BJ (cell line): ENCODE data around the gene SIVA1. TPM values are rescaled to one million over a fixed set of nuclear protein-coding genes. Genes with fewer than 3 reads are reported as not detected.

Experiments
- CTCF ChIA-PET: fragments of 350-600 bp; formaldehyde crosslinking; extraction: SDS; loops from one replicate; lab custom pipeline; 2021; ENCODE audit warnings: antibody characterized with exemption, inconsistent platforms; lab: Yijun Ruan, JAX
- POLR2A ChIA-PET: fragments of 300-600 bp; sonication (Branson Sonifier 250); formaldehyde crosslinking; extraction: SDS; loops from one replicate; lab custom pipeline; 2021; ENCODE audit warnings: antibody characterized with exemption; lab: Charles Lee
- DNase-seq: peaks from one replicate; pipeline ENCODE4 v3.0.0-alpha.2; 2011; ENCODE audit warnings: low read depth
- H3K27me3 ChIP-seq: 2 replicates; pipeline ENCODE4 v1.6.0; 2011; ENCODE audit warnings: low read length; ENCODE audit not compliant: control insufficient read depth, insufficient read depth
- H3K36me3 ChIP-seq: 2 replicates; pipeline ENCODE4 v1.5.1; 2011; ENCODE audit warnings: low read length; ENCODE audit not compliant: control insufficient read depth, insufficient read depth
- H3K4me3 ChIP-seq: 2 replicates; pipeline ENCODE4 v1.5.1; 2011; ENCODE audit warnings: low read depth, mild to moderate bottlenecking, control low read depth, low read length
- polyA plus RNA-seq: library from polyadenylated mRNA; depleted of rRNA; stranded (reverse); fragments of >200 nt; gene quantifications from 2 replicates; pipeline ENCODE4 v1.2.3, GENCODE V29; 2011
- TF ChIP-seq, protein P1 (sequence below): IDR thresholded peaks from 2 replicates; pipeline ENCODE4 v1.5.1; 2011; ENCODE audit warnings: low read depth, mild to moderate bottlenecking, control low read depth, inconsistent platforms, low read length, moderate library complexity; ENCODE audit not compliant: insufficient read depth

SIVA1 gene
- polyA plus RNA-seq, 1 experiment: 116 TPM

DNA sequence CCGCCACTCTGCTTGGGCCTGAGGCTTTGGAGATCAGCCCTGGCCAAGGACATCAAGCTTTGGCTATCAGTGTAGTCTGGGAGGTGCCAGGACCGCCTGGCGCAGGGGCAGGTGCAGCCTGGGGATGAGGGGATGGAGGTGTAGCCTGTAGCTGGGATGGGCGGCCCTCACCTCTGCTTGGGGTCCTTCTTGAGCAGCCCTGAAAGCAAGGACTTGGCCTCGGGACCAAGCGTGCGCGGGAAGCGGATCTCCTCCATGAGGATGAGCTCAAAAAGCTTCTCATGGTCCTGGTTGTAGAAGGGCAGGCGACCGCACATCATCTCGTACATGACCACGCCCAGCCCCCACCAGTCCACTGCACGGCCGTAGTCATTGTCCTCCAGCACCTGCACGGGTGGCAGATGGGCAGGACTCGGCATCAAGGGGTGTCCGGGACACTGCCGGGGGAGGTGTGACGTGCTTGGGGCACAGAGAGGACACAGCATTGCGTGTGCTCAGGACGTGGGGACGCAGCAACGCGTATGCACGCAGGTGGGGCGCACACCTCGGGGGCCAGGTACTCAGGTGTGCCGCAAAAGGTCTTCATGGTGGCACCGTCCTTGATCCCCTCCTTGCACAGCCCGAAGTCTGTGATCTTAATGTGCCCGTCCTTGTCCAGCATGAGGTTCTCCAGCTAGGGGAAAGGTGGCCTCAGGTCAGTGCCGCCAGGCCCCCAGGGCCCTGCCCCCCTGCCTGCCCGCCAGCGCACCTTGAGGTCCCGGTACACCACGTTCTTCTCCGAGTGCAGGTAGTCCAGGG lies 20.0 kb downstream of the SIVA1 start:
- TF ChIP-seq, protein P1, sequence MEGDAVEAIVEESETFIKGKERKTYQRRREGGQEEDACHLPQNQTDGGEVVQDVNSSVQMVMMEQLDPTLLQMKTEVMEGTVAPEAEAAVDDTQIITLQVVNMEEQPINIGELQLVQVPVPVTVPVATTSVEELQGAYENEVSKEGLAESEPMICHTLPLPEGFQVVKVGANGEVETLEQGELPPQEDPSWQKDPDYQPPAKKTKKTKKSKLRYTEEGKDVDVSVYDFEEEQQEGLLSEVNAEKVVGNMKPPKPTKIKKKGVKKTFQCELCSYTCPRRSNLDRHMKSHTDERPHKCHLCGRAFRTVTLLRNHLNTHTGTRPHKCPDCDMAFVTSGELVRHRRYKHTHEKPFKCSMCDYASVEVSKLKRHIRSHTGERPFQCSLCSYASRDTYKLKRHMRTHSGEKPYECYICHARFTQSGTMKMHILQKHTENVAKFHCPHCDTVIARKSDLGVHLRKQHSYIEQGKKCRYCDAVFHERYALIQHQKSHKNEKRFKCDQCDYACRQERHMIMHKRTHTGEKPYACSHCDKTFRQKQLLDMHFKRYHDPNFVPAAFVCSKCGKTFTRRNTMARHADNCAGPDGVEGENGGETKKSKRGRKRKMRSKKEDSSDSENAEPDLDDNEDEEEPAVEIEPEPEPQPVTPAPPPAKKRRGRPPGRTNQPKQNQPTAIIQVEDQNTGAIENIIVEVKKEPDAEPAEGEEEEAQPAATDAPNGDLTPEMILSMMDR: no peak
- Histone ChIP-seq H3K4me3 (no peak overlapping the region), H3K27me3 (no peaks in the 10 kb centered on the region), H3K36me3 (peaks cover 44% of the 10 kb centered on the region)
- ChIA-PET POLR2A (no interaction called here), CTCF (interaction anchor here (1.1 kb wide), 1 partner anchor 20 kb away, joined by 3 read pairs; the partner anchor contains the start of gene SIVA1)
- no peak for DNase-seq

DNA sequence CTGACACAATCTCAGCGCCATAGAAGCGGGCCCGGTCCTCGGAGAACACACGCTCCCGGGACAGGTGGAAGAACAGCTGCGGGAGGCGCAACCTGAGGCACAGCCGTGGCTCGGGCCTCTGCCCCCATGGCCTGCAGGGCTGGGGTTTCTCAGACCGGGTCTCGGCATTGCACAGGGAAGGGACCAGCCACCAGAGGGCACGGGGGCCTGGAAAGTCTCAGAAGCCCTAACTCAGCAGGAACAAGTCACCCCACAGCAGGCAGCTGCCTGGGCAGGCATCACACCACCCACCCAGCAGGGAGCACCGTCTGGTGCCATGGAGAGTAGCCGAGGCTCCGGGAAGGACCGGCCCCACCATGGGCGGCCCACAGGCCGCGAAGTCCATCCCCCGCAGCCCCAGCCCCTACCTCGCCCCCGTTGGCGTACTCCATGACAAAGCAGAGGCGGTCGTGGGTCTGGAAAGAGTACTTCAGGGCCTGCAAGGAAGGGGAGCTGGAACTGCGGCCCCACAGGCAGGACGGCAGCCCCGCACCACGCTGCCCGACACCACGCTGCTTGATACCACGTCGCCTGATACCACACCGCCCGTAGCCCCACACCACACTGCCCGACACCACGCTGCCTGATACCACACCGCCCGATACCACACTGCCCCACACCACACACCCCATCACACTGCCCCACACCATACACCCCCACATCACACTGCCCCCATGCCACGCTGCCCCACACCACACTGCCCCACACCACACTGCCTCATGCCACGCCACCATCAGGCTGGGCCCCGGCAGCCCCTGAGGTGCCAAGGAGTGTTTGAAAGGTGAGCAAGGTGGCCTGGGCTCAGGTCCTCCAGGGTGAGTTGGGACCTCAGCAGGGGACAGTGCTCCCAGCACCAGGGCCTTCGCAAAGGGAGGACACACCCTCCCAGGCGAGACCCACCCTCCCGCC lies 20.8 kb downstream of the SIVA1 start:
- Histone ChIP-seq H3K36me3 (peaks cover 44% of the 10 kb centered on the region), H3K4me3 (no peak overlapping the region), H3K27me3 (no peaks in the 10 kb centered on the region)
- CTCF ChIA-PET: interaction anchor here (1.1 kb wide), 1 partner anchor 21 kb away, joined by 3 read pairs; the partner anchor contains the start of gene SIVA1
- TF ChIP-seq, protein P1: no peak
- POLR2A ChIA-PET: no interaction called here
- DNase-seq: no peak

DNA sequence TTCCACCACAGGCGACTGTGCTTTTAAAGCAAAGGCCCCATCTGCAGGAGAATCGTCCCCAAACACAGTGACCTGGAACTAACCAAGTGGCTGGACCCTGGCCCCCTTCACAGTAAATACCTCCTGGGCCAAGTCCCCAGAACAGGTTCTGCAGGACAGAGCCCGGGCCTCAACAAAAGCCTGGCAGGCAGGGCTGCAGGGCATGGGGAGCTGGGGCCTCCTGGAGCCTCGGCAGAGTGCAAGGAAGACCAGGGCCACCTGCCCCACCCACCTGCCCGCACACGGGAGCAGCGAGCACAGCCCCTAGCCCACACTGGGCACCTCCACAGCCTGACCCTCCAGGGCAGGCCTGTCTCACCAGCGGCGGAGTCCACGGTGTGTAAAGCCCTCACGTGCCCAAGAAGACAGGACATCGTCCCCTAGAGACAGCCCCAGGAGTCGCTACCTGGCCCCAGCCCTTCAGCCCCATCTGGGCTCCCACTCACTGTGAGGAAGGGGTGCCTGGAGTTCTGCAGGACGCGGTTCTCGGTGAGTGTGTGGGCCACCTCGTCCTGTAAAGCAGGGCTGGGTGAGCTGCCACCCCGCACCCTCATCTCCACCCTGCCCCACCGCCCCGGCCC lies 21.6 kb downstream of the SIVA1 start:
- no peak for DNase-seq
- CTCF ChIA-PET: interaction anchor here (0.6 to 1.5 kb wide), 3 partner anchors 11 to 52 kb away, joined by 3 to 4 read pairs (median 3); no protein-coding TSS in a partner anchor
- POLR2A ChIA-PET: no interaction called here
- TF ChIP-seq, protein P1: no peak
- H3K36me3 ChIP-seq: peaks cover 48% of the 10 kb centered on the region
- no peak overlapping the region for H3K4me3 ChIP-seq
- H3K27me3 ChIP-seq: no peaks in the 10 kb centered on the region

DNA sequence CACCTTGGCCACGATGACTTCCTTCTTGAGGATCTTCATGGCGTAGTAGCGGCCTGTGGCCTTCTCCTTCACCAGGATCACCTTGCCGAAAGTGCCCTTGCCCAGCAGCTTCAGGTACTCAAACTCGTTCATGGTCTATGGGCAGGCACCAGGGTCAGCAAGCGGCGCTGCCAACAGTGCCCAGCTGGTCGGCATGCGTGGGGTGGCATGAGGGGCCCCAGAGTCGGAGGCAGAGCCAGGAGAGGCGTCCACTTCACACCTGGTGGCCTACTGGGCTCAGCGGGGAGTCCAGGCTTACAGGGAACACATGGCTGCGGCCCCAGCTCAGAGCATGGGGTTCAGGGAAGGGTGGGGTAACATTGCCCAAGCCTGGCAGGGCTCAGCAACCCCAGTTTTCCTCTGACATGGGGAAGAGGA lies 22.1 kb downstream of the SIVA1 start:
- ChIA-PET CTCF (interaction anchor here (0.6 to 1.5 kb wide), 5 partner anchors 9 to 52 kb away, joined by 3 to 4 read pairs (median 3); no protein-coding TSS in a partner anchor), POLR2A (no interaction called here)
- no peak for DNase-seq
- TF ChIP-seq, protein P1: no peak
- peaks cover 50% of the 10 kb centered on the region for H3K36me3 ChIP-seq
- no peaks in the 10 kb centered on the region for H3K27me3 ChIP-seq
- no peak overlapping the region for H3K4me3 ChIP-seq
